ENCODE data around the gene TMEM209. TPM values are rescaled to one million over a fixed set of nuclear protein-coding genes. Genes with fewer than 3 reads are reported as not detected.
"Not testable (repeated sequence)": the region's sequence is repeated elsewhere in the genome, so short reads cannot be mapped to it uniquely, and the experiment has no call there.

Gene TMEM209
- total RNA-seq, 2 donors from 2014 or later, result 46.1 to 58.2 TPM

DNA sequence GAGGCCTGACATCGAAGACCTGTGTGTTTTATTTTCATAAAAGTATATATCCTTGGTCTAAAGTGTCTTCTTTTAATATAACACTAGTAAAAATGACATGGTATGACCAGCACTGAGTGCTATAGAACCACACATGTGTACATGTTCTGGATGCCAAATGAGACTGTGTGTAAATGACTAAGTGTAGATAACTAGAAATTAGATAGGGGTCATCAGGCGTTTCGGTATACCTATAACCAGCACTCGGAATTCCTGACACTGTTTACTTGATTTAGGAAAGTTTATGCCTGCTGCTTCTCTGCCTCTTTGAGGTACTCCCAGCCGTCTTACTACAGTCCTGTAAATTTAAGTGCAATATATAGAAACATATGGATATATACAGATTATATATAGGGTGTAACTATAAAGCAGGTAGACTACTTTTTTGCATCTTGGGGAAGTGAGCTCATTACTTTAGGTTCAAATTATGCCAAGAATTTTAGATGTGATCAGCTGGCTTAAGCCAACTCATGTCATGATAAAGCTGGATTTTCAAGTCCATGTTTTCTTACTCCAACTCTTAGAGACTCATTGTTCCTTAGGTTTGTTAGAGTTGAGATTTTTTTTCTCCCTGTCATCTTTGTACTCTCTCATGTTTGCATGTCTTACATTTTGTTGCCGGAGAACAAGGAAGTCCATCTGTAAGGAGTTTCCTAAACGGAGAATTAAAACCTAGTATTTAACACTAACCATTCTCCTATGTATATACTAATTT, 72.0 kb downstream of the TMEM209 start:
- DNase-seq (no peak), ATAC-seq (replicated peaks in 1 of 2) (no peak)
- Mint-ChIP-seq H3K4me1 (ENCODE audit: low read depth) (peaks cover 18% of the 10 kb centered on the region), H3K27me3 (ENCODE audit: low read depth) (no peaks in the 10 kb centered on the region), H3K36me3 (ENCODE audit: insufficient read depth in 2 of 2) (peaks cover 2% of the 10 kb centered on the region in 2 donors), H3K27ac (no peak overlapping the region), H3K9me3 (no peaks in the 10 kb centered on the region), H3K4me3 (no peak overlapping the region)

DNA sequence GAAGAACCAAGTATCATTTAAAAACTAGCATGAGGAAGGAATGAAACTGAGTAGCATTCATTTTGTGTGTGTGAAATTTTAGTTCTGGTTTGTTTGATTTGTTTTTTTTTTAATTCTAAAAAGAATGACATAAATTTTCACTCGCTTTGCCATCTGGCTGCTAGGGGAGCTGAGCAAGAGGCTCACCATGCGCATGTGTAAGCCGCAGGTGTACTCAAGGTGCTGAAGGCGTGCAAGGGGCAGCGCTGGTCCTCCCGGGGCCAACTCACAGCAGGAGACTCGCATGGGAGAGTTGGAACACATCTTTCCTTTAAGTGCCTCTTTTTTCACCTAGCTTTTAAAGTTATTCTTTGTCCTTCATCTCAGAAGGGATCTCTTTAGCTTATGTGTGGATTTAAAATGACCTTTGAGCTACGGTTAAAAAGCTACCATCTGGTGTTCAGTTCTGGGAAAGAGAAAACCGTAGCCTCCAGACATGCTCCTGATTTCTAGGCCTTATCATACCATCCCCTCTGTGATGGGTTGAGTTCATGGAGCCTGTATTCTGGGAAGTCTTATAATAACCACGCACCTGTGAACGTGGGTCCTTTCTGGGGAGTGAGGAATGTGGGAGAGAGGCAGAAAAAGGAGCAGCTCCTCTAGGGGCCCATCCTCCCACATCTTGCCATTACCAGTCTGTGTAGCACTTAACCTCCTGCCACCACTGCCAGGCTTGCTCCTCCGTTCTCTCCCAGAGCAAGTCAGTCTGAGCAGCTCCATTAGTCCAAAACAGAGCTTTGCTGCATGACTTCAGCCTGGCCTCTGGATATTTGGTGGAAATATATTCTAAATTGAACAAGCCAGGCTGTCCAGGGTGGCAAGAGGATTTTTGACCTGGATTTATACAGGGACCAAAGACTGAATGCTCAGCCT, 73.0 kb downstream of the TMEM209 start:
- ATAC-seq (replicated peaks in 1 of 2) (no peak), DNase-seq (no peak)
- no peak overlapping the region for H3K27ac Mint-ChIP-seq
- H3K9me3 Mint-ChIP-seq, result no peaks in the 10 kb centered on the region
- H3K4me3 Mint-ChIP-seq, result no peak overlapping the region
- H3K36me3 Mint-ChIP-seq (ENCODE audit: insufficient read depth in 2 of 2), result peaks cover 2 to 4% of the 10 kb centered on the region in 2 donors
- H3K4me1 Mint-ChIP-seq (ENCODE audit: low read depth), result peaks cover 18% of the 10 kb centered on the region
- H3K27me3 Mint-ChIP-seq (ENCODE audit: low read depth), result no peaks in the 10 kb centered on the region

DNA sequence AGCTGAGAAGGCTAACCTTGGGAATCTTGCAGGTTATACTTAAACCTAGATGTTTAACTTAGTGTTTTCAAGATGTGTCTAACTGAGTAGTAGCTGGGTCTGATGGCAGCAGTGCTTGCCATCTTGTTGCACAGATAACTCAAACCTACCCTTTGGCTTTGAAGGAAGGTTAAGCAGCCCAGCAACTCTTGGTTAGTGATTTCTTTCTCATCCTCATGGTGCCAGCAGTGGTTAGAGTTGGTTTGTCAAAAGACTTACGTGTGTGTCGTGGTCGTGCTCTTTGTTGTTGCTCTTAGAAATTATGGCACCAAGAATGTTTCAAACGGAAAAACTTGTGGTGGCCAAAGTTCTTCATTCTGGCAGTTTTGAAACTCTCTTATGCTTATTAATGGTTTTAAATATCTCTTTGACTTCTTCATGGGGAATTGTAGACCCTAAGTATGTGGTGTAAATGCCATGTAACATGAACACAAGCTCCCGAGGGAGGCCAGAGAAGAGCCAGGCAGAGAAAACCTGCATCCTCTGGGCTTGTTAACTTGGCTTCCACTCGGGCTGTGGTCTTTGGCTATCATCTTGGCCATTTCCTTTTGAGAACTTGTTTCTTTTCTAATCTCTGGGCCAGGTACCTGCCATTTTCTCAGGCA, 73.9 kb downstream of the TMEM209 start:
- Mint-ChIP-seq H3K27me3 (ENCODE audit: low read depth) (no peaks in the 10 kb centered on the region), H3K9me3 (no peaks in the 10 kb centered on the region), H3K36me3 (ENCODE audit: insufficient read depth in 2 of 2) (peaks cover 2 to 4% of the 10 kb centered on the region in 2 donors), H3K4me3 (no peak overlapping the region), H3K27ac (no peak overlapping the region), H3K4me1 (ENCODE audit: low read depth) (peaks cover 10% of the 10 kb centered on the region)
- no peak for ATAC-seq (replicated peaks in 1 of 2)
- no peak for DNase-seq

DNA sequence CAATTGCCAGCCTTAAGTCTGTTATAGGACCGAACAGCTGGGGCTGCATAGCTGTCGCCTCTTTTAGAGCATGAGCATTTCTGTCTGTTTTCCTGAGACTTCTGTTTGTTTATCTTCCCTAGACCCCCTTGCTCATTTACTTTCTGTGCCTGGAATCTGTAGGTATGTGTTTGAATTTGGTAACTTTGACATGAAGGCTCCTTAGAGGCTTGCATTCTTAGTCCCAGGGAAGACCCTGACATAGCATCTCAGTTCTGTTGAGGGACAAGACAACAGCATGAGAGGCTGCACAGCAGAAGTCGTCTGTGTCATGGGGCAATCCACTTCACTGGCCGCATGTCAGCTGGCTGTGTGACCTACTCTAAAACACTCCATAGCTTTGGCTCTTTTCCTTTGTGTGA, 76.2 kb downstream of the TMEM209 start:
- Mint-ChIP-seq H3K4me1 (ENCODE audit: low read depth) (no peaks in the 10 kb centered on the region), H3K27me3 (ENCODE audit: low read depth) (no peaks in the 10 kb centered on the region), H3K27ac (no peak overlapping the region), H3K4me3 (no peak overlapping the region), H3K36me3 (ENCODE audit: insufficient read depth in 2 of 2) (peaks cover 2 to 4% of the 10 kb centered on the region in 2 donors), H3K9me3 (no peaks in the 10 kb centered on the region)
- DNase-seq (no peak), ATAC-seq (replicated peaks in 1 of 2) (no peak)

DNA sequence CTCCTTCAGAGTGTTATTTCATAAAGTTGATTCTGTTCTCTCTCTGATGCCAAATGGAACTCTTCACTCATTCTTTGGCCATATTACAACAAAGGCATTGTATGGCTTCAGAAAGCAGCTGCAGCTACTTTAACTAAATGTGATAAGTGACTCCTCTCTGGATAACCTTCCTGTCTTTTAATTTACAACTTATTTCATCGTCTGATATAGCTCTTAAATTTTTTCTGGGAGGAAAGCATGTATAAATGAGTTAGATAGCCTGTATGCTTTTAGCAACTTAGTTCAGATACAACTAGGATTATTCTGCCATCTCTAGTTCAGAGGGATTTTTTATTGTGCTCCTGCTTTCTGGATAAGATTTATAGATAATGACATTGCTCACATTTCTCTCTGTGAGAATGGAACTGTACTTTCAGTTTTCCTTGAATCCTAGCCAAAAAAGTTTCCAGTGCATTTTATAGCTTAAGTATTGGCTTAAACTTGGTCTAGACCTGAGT, 77.3 kb downstream of the TMEM209 start:
- Mint-ChIP-seq H3K4me3 (no peak overlapping the region), H3K27me3 (ENCODE audit: low read depth) (no peaks in the 10 kb centered on the region), H3K36me3 (ENCODE audit: insufficient read depth in 2 of 2) (peaks cover 3 to 4% of the 10 kb centered on the region in 2 donors), H3K4me1 (ENCODE audit: low read depth) (no peaks in the 10 kb centered on the region), H3K9me3 (no peaks in the 10 kb centered on the region), H3K27ac (peak overlapping the region; percentile 38)
- DNase-seq (no peak), ATAC-seq (replicated peaks in 1 of 2) (no peak)

DNA sequence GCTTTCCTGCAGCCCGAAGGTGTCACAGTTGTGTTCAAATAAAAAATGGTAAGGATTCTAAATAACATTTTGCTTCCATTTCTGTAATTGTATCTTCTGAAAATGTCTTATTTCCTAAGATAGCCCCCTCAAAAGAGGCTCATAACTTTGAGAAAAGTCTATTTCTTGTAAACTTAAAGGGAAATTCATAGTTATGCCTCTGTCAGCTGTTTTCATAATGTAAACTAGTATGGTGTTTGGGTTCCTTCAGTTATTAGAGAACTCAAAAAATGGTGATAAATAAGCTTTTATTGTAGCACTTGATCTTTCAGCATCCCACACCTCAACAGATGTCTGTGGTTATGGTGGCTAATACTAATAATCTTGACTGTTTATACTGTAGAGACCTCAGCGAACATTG, 77.8 kb downstream of the TMEM209 start:
- no peak for ATAC-seq (replicated peaks in 1 of 2)
- Mint-ChIP-seq H3K4me1 (ENCODE audit: low read depth) (no peaks in the 10 kb centered on the region), H3K27me3 (ENCODE audit: low read depth) (no peaks in the 10 kb centered on the region), H3K4me3 (no peak overlapping the region), H3K9me3 (no peaks in the 10 kb centered on the region), H3K36me3 (ENCODE audit: insufficient read depth in 2 of 2) (peaks cover 4 to 7% of the 10 kb centered on the region in 2 donors), H3K27ac (no peak overlapping the region)
- no peak for DNase-seq

DNA sequence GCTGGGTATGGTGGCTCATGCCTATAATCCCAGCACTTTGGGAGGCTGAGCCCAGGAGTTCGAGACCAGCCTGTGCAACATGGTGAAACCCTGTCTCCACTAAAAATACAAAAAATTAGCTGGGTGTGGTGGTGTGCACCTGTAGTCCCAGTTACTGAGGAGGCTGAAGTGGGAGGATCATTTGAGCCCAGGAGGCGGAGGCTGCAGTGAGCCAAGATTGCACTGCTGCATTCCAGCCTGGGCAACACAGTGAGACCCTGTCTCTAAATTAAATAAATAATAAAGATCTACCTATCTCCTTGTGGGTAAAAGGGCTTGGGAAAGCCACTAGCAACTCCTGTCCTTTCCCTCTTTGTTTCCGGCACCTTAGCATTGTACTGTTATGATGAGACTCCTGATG, 78.4 kb downstream of the TMEM209 start:
- not testable (repeated sequence) for H3K27me3 Mint-ChIP-seq (ENCODE audit: low read depth); H3K4me3 Mint-ChIP-seq; H3K27ac Mint-ChIP-seq; H3K36me3 Mint-ChIP-seq (ENCODE audit: insufficient read depth in 2 of 2); DNase-seq; H3K4me1 Mint-ChIP-seq (ENCODE audit: low read depth); ATAC-seq (replicated peaks in 1 of 2); H3K9me3 Mint-ChIP-seq

DNA sequence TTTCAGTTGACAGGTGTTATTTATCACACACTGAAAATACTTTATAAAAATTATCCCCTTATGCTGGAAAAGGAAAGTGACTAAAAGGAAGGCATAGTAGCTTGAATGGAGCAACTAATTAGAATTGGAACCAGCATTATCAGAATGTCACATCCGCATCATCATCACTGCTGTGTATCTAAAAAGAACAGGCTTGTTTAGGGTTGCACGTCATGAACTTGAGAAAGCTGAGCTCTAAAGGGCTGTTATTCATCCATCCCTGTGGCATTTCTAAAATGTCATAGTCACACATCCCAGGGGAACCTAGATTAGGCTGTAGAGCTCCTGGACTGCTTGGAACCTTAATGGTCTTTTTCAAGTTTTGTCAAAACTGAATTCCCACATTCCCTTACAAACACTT, 80.5 kb downstream of the TMEM209 start:
- no peaks in the 10 kb centered on the region for H3K9me3 Mint-ChIP-seq
- no peak for DNase-seq

DNA sequence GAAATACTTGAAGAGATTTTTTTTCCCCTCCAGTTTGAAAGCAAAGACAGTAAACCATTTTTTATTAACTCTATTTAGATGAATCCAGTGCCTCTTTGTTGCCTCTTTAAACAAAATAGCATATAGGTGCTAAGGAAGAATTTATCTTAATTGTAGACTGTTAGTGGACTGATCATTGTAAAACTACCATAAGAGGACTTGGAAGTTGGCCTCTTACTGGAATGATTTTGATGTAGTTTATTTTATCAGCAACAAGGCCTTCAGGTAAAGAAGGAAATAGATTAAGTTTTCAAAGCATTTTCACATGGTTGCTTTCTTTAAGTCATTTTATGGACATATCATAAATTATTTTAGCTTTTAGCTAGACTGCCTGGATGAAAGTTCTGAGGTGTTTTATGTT, 81.7 kb downstream of the TMEM209 start:
- Mint-ChIP-seq H3K9me3 (no peaks in the 10 kb centered on the region), H3K27me3 (ENCODE audit: low read depth) (no peaks in the 10 kb centered on the region), H3K4me1 (ENCODE audit: low read depth) (peaks cover 1% of the 10 kb centered on the region), H3K36me3 (ENCODE audit: insufficient read depth in 2 of 2) (peaks cover 3 to 5% of the 10 kb centered on the region in 2 donors), H3K27ac (no peak overlapping the region), H3K4me3 (no peak overlapping the region)
- no peak for ATAC-seq (replicated peaks in 1 of 2)
- no peak for DNase-seq

More for the DNA sequence above, 80.5 kb downstream of the TMEM209 start:
- H3K4me1 Mint-ChIP-seq (ENCODE audit: low read depth), result no peaks in the 10 kb centered on the region
- H3K27me3 Mint-ChIP-seq (ENCODE audit: low read depth), result no peaks in the 10 kb centered on the region
- peaks cover 4 to 5% of the 10 kb centered on the region in 2 donors for H3K36me3 Mint-ChIP-seq (ENCODE audit: insufficient read depth in 2 of 2)
- H3K27ac Mint-ChIP-seq, result no peak overlapping the region
- no peak for ATAC-seq (replicated peaks in 1 of 2)
- H3K4me3 Mint-ChIP-seq, result no peak overlapping the region

DNA sequence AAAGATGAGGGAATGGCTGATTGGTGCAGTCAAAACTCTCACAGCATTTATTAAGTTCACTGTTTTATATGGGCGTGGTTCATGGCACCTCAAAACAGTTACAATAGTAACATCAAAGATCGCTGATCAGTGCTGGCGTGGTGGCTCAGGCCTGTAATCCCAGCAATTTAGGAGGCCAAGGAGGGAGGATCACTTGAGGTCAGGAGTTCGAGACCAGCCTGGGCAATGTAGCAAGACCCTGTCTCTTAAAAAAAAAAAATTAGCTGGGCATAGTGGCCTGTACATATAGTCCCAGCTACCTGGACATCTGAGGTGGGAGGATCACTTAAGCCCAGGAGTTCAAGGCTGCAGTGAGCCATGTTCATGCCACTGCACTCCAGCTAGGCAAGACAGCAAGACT, 86.4 kb downstream of the TMEM209 start:
- H3K9me3 Mint-ChIP-seq, result no peaks in the 10 kb centered on the region
- no peaks in the 10 kb centered on the region for H3K27me3 Mint-ChIP-seq (ENCODE audit: low read depth)
- H3K4me1 Mint-ChIP-seq (ENCODE audit: low read depth), result peaks cover 6% of the 10 kb centered on the region
- H3K4me3 Mint-ChIP-seq, result no peak overlapping the region
- DNase-seq (no peak), ATAC-seq (replicated peaks in 1 of 2) (no peak)
- peaks cover 0 to 5% of the 10 kb centered on the region in 2 donors for H3K36me3 Mint-ChIP-seq (ENCODE audit: insufficient read depth in 2 of 2)
- H3K27ac Mint-ChIP-seq, result no peak overlapping the region

DNA sequence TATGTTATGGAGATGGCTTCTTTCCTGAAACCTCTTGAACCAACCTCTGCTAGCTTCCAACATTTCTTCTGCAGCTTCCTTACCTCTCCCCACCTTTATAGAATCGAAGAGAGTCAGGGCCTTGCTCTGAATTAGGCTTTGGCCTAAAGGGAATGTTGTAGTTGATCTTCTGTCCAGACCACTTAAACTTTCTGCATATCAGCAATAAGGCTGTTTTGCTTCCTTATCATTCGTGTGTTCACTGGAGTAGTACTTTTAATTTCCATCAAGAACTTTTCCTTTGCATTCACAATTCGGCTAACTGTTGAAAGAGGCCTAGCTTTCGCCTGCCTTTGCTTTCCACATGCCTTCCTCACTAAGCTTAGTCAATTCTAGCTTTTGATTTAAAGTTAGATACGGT, 86.9 kb downstream of the TMEM209 start:
- H3K36me3 Mint-ChIP-seq (ENCODE audit: insufficient read depth in 2 of 2), result peaks cover 0 to 5% of the 10 kb centered on the region in 2 donors
- peaks cover 6% of the 10 kb centered on the region for H3K4me1 Mint-ChIP-seq (ENCODE audit: low read depth)
- H3K27me3 Mint-ChIP-seq (ENCODE audit: low read depth), result no peaks in the 10 kb centered on the region
- DNase-seq (no peak), ATAC-seq (replicated peaks in 1 of 2) (no peak)
- no peak overlapping the region for H3K27ac Mint-ChIP-seq
- no peaks in the 10 kb centered on the region for H3K9me3 Mint-ChIP-seq
- no peak overlapping the region for H3K4me3 Mint-ChIP-seq

DNA sequence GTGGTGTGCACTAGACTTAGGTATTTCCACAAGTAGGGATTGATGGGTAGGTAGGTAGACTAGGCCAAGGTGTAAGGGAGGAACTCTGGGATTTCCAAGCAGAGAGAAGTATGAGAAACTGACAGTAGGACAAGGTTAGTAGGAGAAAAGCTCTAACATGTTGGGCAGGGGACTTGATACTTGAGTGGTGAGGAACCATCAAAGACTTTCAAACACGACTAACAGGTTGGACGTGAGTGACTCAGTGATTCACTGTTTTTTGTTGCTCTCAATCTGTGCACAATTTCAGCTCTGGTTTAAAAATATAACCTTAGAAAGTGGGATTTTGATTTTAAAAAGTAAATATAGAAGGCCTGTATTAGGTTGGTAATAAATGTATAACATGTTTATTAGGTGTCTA, 90.4 kb downstream of the TMEM209 start:
- H3K4me1 Mint-ChIP-seq (ENCODE audit: low read depth), result peaks cover 6% of the 10 kb centered on the region
- no peaks in the 10 kb centered on the region for H3K27me3 Mint-ChIP-seq (ENCODE audit: low read depth)
- no peak overlapping the region for H3K27ac Mint-ChIP-seq
- no peak for DNase-seq
- H3K4me3 Mint-ChIP-seq, result no peak overlapping the region
- H3K36me3 Mint-ChIP-seq (ENCODE audit: insufficient read depth in 2 of 2), result no peaks in the 10 kb centered on the region
- H3K9me3 Mint-ChIP-seq, result no peaks in the 10 kb centered on the region
- no peak for ATAC-seq (replicated peaks in 1 of 2)
